Retinal pigment epithelial cell (primary cell): ENCODE results near the gene SMAD9.

ENCODE experiments used
- DNase-seq: peaks from one replicate; pipeline ENCODE4 v3.0.0-alpha.2; 2010; ENCODE audit warnings: low read depth
- H3K4me3 ChIP-seq: 2 replicates; pipeline ENCODE4 v1.5.1; 2011; ENCODE audit warnings: mild to moderate bottlenecking, low read length, control low read depth, moderate library complexity
- CTCF ChIP-seq: conservative IDR thresholded peaks from 2 replicates; pipeline ENCODE4 v1.5.1; 2011; ENCODE audit warnings: low read depth, low read length, control low read depth, inconsistent platforms

The SMAD9 gene

GRCh38 chr13:36882829-36883390, 37.1 kb downstream of the SMAD9 start:
- no peak for TF ChIP-seq CTCF
- DNase-seq: no peak
- H3K4me3 ChIP-seq: no peak overlapping the region

- DNase-seq: no peak
- H3K4me3 ChIP-seq: no peak overlapping the region
- TF ChIP-seq CTCF: no peak
Observed at GRCh38 chr13:36880961-36881360, 39.1 kb downstream of the SMAD9 start.

GRCh38 chr13:36879218-36879938, 40.7 kb downstream of the SMAD9 start:
- no peak for DNase-seq
- no peak overlapping the region for H3K4me3 ChIP-seq
- TF ChIP-seq CTCF: no peak

- DNase-seq: no peak
- TF ChIP-seq CTCF: no peak
- no peak overlapping the region for H3K4me3 ChIP-seq
Observed at GRCh38 chr13:36875961-36876360, 44.1 kb downstream of the SMAD9 start.

GRCh38 chr13:36875431-36875830, 44.6 kb downstream of the SMAD9 start:
- DNase-seq: no peak
- H3K4me3 ChIP-seq: no peak overlapping the region
- TF ChIP-seq CTCF: no peak

- H3K4me3 ChIP-seq: no peak overlapping the region
- TF ChIP-seq CTCF: no peak
- no peak for DNase-seq
Observed at GRCh38 chr13:36872621-36873020, 47.4 kb downstream of the SMAD9 start.

- no peak for TF ChIP-seq CTCF
- H3K4me3 ChIP-seq: no peak overlapping the region
- no peak for DNase-seq
Observed at GRCh38 chr13:36870050-36870692, 49.9 kb downstream of the SMAD9 start.
